Stimulated activated CD8-positive, alpha-beta memory T cell treated with anti-CD3 and anti-CD28 coated beads, Interleukin-4, amount 100 ng/mL, for 48 hours (primary cell): Measurements from ENCODE around the gene SCN9A.
"Not testable (repeated sequence)": the region's sequence is repeated elsewhere in the genome, so short reads cannot be mapped to it uniquely, and the experiment has no call there.

Source experiments
- DNase-seq: peaks from one replicate; pipeline ENCODE4 v3.0.0-alpha.2; 2020

SCN9A gene

GRCh38 chr2:166332106-166332505, 43.6 kb downstream of the SCN9A start:
- DNase-seq: no peak

GRCh38 chr2:166331468-166331867, 44.3 kb downstream of the SCN9A start:
- no peak for DNase-seq

GRCh38 chr2:166329465-166329864, 46.3 kb downstream of the SCN9A start:
- DNase-seq: no peak

GRCh38 chr2:166328147-166328546, 47.6 kb downstream of the SCN9A start:
- DNase-seq: no peak

DNA sequence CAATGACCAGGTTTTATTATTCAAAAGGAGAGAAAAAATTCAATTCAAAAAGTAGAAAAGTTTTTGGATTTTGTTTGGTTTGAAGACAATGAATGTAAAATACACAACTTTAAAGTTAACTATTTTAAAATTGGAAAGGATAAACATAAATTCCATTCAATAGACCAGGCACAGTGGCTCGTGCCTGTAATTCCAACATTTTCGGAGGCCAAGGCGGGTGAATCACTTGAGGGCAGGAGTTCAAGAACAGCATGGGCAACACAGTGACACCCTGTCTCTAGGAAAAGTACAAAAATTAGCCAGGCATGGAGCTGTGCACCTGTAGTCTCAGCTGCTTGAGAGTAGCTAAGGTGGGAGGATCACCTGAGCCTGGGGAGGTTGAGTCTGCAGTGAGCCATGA, 54.7 kb downstream of the SCN9A start:
- no peak for DNase-seq

DNA sequence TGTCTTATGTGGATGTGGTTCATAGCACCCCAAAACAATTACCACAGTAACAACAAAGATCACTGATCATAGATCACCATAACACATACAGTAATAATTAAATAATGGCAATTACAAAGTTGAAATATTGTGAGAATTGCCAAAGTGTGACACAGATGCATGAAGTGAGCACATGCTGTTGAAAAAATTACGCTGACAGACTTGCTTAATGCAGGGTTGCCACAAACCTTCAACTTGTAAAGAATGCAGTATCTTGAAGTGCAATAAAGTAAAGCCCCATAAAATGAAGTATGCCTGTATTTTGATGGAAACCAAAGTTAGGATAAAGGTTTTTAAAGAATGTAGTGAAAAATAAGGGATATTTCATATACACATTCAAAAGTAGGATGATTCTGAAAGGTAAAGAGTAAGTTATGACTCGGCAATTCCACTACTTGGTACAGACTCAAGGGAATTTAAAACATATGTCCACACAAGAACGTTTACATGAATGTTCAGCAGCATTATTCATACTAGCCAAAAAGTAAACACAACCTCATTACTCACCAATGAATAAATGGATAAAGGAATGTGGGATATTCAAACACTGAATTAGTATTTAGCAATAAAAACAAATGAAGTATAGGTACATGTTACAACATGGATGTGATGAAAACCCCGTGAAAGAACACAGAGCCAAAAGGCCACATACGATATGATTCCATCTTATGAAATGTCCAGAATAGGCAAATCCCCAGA, 61.6 kb downstream of the SCN9A start:
- DNase-seq: no peak

DNA sequence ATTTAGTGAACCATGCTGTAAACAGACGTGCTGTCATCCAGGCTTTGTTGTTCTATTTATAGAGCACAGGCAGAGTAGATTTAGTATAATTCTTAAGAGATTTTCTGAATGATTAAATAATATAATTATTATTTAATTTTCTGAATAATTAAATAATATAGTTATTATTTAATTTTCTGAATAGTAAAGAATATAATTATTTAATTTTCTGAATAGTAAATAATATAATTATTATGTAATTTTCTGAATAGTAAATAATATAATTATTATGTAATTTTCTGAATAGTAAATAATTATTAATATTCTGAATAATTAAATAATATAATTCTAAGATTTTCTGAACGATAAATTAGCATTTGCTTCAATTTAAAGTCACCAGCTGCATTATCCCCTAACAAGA, 62.9 kb downstream of the SCN9A start:
- not testable (repeated sequence) for DNase-seq

- no peak for DNase-seq
Observed at GRCh38 chr2:166307326-166307725, 68.4 kb downstream of the SCN9A start.

GRCh38 chr2:166304656-166305055, 71.1 kb downstream of the SCN9A start:
- no peak for DNase-seq

GRCh38 chr2:166302036-166302435, 73.7 kb downstream of the SCN9A start:
- no peak for DNase-seq

GRCh38 chr2:166297951-166298350, 77.8 kb downstream of the SCN9A start:
- DNase-seq: no peak

DNA sequence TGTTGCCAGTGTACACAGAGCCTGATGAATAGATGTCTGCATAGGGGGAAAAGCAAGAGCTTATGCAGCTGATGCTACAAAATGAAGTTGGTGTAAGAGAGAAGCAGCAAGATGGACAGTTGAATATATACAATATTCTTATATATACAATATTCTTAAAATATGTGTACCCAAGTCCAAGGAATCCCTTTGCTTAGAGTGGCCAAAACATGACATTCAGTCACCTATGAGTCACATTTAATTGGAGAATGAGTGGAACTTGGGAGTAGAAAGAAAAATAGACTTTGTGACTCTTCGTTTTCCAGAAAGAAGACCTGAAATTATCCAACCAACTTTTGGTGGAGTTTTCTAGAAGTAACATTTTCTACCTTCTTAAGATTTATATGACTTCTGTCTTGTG, 81.8 kb downstream of the SCN9A start:
- DNase-seq: no peak

DNA sequence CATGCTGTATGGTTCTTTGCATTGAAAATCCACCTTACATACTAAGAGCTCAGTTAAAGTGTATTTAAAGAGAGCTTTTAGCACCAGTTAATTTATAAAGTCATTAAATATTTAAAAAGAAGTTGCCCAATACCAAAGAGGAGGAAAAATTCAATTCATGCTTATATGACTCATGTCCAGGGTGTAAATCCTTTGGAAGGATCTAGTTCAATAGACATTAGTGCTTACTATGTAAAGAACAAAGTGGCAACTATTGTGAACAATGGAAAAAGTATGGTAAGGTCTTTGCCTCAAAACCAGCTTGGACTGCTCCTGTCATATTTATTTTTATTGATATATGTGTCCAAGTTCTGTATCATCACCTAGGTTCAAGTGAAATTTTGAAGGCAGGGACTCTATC, 90.5 kb downstream of the SCN9A start:
- DNase-seq: no peak

DNA sequence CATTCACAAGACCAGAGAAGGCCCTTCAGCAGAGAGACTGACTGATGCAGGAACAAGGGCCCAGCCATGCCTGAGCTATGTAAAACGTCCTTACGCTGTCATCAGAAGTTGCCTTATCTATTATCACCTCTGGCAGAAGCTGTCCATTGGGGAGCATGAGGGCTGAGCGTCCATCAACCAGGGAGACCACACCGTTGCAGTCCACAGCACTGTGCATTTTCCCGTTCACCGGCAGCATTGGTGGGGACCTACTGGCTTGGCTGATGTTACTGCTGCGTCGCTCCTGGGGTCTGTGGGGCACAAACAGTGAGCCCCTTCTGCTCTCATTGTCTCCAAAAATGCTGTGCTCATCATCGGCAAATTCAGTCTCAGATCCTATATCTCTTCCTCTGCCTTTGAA, 91.4 kb downstream of the SCN9A start:
- DNase-seq: no peak

DNA sequence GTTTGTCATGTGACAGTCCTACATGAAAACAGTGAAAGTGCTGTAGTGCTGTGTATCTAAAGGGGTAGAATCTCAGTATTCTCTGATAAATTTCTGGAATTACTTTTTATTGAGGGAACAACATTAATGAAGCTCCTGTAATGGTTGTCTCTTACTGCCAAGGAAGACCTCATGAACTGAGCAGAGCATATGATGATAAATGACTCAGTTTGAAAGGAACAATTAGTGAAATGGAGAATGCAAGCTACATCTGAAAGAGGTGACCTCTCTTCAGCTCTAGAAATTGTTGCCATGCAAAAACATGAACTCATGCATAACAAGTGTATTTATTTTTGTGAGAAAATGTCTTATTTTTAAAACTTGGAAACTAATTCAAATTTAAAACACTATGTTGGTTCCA, 93.6 kb downstream of the SCN9A start:
- DNase-seq: no peak

GRCh38 chr2:166278856-166279255, 96.9 kb downstream of the SCN9A start:
- DNase-seq: no peak

GRCh38 chr2:166270376-166270775, 105.4 kb downstream of the SCN9A start:
- DNase-seq: no peak

DNA sequence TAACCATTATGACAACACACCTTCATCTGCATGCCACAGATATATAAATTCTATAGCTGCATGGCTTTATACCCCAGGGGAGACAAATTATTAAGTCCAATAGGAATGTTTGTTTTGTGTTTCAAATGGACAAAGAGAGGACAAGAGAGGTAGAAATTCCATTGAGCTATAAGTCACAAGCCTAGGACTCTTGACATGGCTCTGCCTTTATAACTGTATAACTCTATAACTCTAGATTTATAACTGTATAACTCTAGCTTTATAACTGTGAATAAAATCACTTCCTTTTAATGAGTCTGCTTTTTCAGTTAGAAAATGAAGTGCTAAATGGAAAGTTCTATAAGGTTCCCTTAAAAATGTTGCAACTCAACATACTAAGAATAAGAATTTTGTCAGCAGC, 106.4 kb downstream of the SCN9A start:
- no peak for DNase-seq

GRCh38 chr2:166257859-166258258, 117.9 kb downstream of the SCN9A start:
- no peak for DNase-seq

DNA sequence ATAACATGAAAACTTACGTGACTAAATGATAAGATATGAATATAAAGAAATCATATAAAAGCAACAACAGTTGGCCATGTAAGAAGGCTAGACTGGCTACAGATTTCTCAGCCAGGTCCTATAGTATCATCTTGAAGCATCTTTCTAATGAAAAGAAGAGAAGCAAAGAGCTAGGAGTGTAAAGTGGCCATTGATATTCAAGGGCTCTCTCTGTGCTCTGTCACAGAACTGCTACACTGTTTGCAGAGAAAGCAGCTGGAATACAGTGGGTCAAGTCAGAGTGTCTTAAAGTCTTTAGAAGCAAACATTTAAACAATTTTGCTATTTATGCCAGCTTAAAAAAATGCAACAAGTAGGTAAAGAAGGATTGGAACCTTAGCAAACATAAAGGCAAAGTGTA, 118.8 kb downstream of the SCN9A start:
- no peak for DNase-seq

- no peak for DNase-seq
Observed at GRCh38 chr2:166249318-166249717, 126.4 kb downstream of the SCN9A start.

GRCh38 chr2:166246901-166247300, 128.8 kb downstream of the SCN9A start:
- no peak for DNase-seq

DNA sequence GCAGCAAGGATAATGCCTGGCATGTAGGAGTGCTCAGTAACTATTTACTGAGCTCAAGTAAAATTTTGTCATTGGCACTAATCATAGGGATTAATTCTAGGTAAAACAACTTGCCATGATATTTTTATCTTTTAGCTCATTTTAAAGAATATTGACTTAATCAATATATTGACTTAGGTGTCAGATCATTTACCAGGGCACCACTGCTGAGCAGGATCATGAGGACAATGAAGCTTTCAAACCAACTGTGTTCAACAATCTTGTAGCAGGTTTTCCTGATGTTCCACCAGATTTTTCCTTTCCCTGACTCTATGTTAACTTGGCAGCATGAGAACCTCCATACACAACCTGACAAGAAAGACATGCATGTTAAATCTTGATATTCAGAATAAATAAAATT, 133.4 kb downstream of the SCN9A start:
- no peak for DNase-seq

- no peak for DNase-seq
Observed at GRCh38 chr2:166240387-166241313, 135.1 kb downstream of the SCN9A start.
